OCI-M2 (cell line): ENCODE results near the gene RANGAP1.
A peak's percentile ranks its signal among the peaks of the same experiment; 100 is the strongest.

Source experiments
- DNase-seq: peaks from one replicate; lab custom pipeline; 2025; ENCODE audit not compliant: unreplicated experiment; lab: John Stamatoyannopoulos, UW

RANGAP1 gene, protein sequence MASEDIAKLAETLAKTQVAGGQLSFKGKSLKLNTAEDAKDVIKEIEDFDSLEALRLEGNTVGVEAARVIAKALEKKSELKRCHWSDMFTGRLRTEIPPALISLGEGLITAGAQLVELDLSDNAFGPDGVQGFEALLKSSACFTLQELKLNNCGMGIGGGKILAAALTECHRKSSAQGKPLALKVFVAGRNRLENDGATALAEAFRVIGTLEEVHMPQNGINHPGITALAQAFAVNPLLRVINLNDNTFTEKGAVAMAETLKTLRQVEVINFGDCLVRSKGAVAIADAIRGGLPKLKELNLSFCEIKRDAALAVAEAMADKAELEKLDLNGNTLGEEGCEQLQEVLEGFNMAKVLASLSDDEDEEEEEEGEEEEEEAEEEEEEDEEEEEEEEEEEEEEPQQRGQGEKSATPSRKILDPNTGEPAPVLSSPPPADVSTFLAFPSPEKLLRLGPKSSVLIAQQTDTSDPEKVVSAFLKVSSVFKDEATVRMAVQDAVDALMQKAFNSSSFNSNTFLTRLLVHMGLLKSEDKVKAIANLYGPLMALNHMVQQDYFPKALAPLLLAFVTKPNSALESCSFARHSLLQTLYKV

DNA sequence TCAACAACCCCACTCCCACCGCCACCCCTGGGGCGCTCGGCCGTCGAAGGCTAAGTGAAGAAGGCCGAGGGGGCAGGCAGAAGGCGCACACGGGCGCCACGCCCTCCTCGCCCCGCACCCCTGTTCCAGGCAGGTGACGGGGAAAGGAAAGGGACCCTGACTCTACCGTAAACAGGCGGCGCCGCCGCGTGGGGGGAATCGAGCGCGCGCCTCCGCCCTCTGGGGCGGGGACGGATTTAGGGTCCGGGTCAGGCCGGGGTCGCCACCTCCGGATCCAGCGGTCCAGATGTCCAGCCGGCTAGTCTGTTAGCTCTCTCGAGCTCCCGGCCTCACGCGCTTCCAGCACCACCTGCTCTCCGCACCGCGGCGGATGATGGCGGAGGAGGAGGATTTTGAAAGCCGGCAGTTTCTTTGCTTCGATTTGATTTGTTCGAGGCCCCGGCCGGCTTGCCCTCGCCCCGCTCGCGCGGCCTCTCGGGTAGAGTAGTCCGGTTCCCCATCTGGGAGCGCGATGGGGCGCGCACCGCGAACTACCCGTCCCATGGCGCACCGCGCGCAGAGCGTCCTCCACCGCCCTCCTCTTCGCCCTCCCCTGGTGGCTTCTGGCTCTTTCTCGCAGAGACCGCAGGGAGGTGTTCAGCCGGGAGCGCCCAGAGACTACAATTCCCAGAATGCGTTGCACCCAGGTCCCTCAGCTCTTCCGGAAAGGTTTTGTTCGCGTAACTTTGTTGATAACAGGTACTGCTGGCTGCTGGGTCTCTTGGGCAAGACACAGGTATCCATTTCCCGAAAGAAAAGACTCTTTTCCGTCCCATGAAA, at the start of gene RANGAP1:
RANGAP1 (minus strand) TSS at position 368 of the 819 bp plus-strand sequence. CDS start 5,143 bp downstream, outside the sequence.
- peak; percentile 77 for DNase-seq

DNA sequence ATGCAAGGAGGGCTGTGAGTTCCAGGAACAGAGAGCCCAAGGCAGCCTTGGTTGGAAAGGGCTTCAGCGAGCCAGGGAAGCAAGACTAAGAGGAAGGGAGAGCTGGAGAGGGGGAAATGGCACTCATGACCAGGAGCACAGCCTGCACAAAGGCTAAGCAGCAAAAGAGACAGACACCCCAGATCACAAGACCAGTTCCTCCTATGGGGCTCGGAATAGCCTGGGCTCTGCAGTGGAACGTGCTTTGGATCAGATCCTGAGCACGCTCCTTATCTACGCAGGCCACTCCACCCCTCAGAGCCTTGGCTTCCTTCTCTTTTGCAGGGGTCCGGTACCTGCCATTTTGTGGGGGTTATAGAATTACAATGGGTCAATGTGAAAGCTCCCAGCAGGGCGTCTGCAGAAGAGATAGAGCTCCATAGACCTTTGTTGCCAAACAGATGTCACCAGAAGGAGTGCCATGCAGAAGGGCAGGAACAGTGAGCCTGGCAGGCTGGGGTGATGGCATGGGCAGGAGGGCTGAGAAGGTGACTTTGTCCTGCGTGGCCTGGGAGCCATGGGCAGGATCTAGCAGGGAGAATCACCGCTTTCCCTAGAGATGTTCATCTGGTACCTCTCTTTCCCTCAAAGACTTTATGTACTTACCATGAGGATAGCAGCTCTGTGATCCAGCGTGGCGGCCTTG, 49.1 kb upstream of the RANGAP1 start:
- no peak for DNase-seq

DNA sequence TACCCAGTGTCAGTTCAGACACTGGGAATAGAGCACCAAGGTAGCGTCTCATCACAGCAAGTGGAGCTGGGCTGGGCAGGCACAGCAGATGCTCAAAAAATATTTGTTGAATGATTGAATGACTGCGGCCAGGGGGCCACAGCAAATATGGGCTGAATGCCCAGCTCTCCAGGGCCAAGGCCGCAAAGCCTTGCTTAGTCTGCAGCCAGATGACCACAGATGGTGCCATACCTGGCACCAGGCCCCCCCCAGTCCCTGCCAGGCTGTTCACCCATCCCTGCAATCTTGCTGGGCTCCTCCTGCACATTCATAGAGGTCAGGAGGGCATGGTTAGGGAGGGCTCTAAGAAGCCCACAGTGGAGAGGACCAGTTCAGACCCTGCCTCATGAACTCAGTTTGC, 48.2 kb upstream of the RANGAP1 start:
- DNase-seq, result no peak

DNA sequence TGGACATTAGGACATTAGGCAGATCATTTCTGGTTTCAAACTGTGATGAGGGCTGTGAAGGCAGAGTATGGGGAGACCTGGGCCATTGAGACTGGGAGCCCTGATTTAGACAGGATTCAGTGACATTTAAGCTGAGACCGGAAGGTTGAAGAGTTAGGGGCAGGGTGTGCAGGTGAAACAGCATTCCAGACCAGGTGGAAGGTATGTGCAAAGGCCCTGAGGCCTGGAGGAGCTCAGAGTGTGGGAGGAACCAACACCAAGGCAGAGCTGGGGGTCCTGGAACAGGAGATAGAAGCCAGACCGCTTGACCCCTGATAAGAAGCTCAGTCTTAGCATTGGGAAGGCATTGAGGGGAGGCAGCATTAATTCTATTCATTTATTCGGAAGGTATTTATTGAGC, 47.8 kb upstream of the RANGAP1 start:
- no peak for DNase-seq

DNA sequence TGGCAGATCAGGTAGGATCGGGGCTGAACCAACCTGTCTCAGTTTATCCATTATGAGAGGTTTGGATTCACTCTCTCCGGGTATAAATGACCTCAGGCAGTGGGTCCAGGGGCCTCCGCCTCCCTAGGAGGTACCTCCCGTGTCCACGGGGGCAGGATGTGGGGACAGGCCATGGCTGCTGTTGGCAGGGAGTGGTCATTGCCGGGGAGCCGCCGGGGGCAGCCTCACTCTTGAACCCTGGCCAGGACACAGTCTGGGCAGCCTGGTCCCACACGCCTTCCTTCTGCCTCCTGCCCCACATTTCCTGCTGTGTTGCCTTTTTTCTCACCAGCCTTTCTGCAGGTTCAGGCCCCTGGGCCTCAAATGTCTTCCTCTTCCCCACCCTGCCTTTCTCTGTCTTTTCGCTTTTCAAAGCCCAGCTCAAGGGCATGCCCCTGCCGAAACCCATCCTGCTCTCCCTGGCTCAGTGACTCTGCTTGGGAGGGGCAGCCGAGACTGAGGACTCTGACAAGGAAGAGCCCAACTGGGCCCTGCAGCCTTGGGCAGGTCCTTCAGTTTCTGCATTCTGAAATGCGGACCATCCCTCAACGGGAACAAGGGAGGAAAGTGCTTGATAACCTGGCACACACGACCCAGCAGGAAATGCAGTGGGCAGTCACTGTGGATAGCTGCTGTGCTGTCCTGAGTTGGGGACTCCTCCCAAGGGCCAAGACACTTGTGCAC, 46.4 kb upstream of the RANGAP1 start:
- no peak for DNase-seq

DNA sequence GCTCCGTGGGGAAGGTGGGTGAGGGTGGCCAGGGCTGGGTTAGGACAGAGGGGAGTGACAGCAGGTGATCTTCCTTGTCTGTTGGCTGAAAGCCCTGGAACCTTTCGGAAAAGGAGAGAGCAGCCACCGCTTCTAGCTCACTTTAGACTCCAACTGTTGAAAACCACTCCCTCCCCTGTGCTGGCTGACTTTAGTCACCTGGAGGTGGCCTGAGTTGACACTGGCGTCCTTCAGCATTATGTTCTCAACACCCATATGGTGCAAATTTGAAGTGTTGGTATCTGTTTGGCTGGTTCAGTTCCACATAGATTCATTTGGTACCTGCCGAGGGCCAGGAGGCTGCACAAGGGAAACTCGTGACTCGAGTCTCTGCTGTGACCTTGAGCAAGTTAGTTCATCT, 44.2 kb upstream of the RANGAP1 start:
- DNase-seq, result no peak

DNA sequence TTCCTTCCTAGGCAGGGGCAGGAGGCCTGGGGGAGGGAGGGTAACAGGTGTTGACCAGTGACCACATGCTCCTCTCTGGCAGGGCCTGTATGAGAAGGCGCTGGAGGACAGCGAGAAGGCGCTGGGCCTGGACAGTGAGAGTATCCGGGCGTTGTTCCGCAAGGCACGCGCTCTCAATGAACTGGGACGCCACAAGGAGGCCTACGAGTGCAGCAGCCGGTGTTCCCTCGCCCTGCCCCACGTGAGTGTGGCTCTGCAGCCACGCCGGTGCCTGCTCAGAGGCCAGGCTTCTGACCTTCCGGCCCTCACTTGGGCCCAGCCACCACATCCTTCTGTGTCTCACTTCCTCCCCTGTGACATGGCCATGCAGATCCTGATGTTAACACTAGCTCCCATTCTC, 41.1 kb upstream of the RANGAP1 start:
- DNase-seq, result no peak

DNA sequence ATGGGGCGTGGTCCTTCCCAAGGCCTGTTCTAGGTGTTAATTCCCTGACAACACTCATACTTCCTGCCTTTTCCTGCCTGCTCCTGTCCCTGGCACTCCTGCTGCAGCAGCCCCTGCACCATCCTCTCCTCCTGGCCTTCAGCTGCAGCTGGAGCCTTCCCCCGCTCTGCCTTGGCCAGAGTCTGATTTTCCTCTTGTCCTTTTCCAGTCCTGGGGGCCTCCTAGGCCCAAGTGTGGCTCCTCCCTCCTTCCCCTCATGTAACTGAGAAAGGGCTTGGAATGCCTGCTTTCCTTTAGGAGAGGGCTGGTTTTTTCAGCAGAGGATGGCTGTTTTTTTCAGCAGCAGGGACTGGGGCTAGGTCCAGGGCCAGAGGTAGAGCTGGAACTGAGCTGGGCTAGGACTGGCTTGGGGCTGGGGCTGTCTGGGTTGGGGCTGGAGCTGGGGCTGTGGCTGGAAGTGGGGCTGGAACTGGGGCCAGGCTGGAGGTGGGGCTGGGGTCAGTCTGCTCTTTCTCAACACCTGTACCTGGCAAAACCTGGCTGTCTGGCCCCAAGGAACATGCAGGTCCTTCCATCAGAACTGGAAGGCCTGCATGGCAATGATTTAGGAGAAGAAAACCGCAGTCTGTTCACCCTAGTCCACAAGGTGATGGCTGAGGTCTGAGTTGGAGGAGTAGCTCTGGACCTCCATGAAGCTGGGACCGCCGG, 39.0 kb upstream of the RANGAP1 start:
- no peak for DNase-seq

DNA sequence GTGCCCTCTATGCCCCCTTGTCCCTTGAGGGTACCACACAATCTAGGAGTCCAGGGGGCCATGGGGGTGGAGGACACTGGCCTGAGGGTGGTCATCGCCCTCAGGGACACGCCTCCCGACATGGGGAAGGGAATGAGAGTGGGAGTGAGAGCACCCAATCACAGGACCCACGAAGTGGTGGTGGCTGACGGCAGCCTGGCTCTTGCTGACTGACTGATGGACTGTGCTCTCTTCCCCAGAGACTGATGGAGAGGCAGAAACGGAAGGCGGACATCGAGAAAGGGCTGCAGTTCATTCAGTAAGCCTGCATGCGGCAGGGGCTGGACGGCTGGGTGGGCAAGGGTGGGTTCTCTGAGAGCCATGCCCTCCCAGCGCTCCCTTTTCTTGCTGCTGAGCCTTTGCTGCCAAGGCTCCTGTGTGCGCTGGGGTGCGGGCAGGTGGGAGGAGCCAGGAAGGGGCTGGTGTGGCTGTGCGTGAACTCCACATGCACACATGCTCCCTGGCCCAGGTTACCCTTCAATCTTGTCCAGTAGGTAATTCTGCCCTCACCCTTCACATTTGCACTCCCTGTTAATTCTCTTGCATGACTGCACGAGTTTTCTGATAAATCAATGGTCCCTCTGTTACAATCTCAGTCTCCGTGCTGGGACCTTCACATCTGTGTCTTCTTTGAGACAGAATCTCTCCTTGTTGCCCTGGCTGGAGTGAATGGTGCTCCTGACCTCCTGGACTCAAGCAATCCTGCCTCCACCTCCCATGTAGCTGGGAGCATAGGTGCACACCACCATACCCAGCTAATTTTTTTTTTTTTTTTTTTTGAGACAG, 34.6 kb upstream of the RANGAP1 start:
- DNase-seq, result no peak

DNA sequence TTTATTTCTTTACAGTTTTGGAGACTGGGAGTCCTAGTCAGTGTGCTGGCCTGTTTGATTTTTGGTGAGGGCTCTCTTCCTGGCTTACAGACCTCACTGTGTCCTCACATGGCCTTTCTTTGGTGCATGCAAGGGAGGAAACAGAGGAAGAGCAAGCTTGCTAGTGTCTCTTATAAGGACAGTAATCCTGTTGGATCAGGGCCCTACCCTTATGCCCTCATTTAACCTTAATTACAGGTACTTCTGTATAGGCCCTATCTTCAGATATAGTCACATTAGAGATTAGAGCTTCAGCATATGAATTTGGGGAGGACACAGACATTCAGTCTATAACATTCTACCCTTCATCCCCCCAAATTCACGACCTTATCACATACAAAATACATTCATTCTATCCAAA, 29.6 kb upstream of the RANGAP1 start:
- DNase-seq, result no peak

DNA sequence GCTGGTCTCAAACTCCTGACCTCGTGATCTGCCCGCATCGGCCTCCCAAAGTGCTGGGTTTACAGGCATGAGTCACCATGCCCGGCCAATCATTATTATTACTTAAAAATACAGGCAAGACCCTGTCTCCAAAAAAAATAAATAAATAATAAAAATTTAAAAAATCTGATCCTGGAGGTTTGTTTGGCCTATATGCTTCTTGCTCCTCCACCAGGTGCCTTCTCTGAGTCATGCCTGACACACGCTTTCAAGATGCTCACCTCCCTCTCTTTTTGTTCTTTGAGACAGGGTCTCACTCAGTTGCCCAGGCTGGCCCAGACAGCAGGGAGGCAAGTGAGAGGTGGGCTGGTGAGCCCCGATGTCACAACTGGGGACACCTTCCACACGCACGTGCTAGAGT, 28.8 kb upstream of the RANGAP1 start:
- DNase-seq, result no peak

DNA sequence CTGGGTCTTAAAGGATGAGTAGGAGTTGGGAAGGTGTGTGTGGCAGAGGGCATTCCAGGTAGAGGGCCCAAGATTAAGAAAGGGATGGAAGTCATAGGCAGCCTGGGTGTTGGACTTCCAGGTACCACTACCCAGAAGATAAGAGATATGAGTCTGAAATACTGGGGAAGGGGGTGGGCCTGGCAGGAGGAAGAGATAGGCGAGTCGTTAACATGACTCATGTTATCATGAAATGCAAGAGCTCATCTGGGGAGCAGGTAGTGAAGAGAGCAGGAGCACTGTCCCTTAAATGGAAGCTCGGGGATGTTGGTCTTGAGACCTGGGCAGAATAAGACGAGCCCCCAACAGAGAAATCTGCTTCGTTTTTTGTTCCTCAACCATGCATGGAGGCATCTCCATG, 25.5 kb upstream of the RANGAP1 start:
- DNase-seq, result no peak

DNA sequence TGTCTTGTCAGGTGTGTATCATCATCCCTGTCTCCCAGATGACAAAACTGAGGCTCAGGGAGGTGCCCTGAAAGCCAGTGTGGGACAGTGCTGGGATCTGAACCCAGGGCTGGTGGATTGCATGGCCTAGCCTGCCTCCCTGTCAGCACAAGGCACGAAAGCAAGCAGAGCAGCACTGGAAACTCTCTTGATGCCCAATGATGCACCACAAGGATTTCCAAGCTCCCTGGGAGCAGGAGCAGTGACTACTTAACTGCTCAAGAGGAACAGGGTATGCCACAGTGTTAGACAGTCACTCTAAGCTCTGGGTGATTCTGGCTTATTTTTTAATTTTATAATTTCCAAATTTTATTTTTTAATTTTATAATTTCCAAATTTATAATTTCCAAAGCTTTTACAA, 24.3 kb upstream of the RANGAP1 start:
- DNase-seq, result no peak

DNA sequence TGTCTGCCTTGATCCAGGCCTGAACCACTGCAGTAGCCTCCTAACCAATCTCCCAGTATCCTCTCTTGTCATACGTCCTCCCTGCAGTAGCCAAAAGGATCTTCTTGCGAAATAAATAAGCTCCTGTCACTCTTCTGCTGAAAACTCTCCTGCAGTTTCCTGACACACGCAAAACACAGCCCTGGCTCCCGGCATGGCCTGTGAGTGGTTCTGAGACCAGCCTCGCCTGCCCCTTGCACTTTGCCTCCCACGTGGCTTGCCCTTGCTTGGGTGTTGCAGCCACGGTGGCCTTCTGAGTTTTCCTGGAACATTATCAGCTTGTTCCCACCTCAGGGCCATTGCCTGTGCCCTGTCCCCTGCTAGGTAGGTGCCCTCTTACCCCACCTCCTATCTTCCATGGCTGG, 22.6 kb upstream of the RANGAP1 start:
- DNase-seq, result no peak

DNA sequence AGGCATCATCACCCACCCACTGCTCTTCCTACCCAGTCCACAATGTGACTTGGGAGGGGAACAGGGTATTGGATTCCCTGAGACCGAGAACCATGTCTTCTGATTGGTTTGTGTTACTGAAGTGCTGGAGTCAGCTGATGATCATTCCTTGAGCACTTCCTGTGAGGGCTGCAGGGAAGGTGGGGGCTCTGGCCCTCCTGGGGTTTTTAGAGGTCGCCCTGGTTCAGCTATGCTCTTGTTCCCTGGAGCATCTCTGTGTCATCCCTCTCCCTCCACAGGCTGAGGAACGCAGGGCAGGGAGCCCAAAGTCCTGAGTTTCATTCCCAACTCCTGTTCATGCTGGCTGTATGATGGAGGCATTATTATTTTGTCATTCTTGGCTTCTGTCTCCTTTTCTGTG, 22.1 kb upstream of the RANGAP1 start:
- no peak for DNase-seq

DNA sequence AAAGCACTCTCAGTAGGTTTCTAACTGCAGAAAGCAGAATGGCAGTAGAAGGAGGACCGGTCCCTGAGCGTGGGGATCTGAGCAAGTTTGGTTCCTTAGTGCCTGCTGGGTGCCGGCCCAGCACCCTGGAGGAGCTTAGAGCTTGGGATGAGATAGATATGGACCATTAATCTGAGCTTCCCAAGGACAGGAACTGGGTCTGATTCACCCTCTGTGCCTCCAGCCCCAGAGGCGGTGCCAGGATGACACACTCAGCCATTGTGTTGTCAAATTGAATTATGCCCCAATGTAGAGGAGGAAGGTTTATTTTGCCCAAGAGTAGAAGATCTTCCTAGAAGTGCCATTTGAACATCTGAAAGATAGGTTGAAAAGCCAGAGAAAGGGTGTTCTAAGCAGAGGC, 19.7 kb upstream of the RANGAP1 start:
- no peak for DNase-seq

DNA sequence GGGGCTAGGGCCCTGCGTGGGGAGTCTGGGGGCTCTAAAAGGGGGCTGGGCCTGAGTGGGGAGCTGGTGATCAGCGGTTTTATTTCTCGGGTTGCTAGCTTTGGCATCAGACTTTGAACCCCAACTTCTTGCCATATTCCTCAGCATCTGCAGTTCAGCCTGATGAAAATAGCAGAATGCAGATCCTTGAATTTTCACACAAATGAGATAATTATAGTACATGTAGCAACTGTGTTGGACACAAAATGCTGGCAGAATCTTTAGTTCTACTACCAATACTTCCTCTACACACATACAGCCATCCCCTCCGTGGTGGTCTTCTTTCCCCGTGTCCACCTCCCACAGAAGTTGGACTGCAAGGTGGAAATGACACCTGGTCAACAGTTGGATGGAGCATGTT, 16.8 kb upstream of the RANGAP1 start:
- DNase-seq, result no peak

DNA sequence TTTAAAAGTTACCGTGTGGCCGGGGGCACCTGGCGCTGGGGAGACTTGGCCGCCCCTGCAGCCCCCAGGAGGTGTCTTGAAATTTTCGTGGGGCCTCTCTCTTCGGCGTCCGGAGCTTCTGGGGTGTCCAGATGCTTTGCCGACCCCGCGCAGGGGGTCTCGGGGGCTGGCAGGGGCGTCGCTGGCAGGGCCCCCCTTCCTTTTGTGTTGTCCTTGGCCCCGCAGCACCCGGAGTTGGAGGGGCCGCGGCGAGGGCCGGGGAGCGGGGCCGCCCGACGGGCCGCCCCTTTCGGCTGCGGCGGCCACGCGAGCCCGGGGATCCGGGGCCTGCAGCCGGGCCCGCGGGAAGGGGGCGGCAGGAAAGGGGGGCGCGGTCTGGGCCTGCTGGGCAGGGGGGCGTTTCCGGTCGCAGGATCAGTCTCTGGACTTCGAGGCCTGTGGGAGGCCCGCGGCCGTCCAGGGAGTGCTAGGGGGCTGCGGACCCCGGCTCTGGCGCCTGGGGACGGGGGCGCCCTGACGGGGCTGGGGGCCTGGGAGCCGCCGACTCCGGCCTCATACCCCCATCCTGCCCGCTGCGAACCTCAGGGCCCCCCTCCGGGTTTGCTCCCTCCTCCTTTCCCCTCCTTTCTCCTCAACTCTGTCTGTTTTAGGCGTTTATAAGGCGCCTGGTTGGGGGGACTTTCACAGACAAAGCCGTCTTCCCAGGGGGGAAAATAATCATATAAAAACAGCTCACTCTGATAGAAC, 16.2 kb upstream of the RANGAP1 start:
- DNase-seq, result no peak
